ENCODE data around the gene COL25A1. TPM values are rescaled to one million over a fixed set of nuclear protein-coding genes. Genes with fewer than 3 reads are reported as not detected.

The COL25A1 gene
- total and polyA plus RNA-seq, 2 donors (not counting 3 experiments of a cell fraction or from before 2014, with no cell fraction given), result 0.21 to 3.5 TPM

- Histone ChIP-seq H3K27me3 (ENCODE audit: control insufficient read depth in 2 of 2, insufficient read depth in 2 of 2, low read length in 2 of 2) (no peaks in the 10 kb centered on the region), H3K9ac (replicated peaks; ENCODE audit: extremely low read depth, insufficient read depth, low read length) (no peak overlapping the region), H3K9me1 (replicated peaks; ENCODE audit: control insufficient read depth, extremely low read depth, insufficient read depth, low read length) (no peaks in the 10 kb centered on the region), H4K20me1 (replicated peaks; ENCODE audit: control insufficient read depth, extremely low read depth, insufficient read depth, low read length) (no peaks in the 10 kb centered on the region), H3K36me3 (ENCODE audit: control insufficient read depth in 2 of 2, extremely low read depth in 1 of 2, insufficient read depth in 2 of 2, low read length in 2 of 2) (no peaks in the 10 kb centered on the region), H3K79me2 (ENCODE audit: control insufficient read depth, insufficient read depth, low read length) (no peaks in the 10 kb centered on the region), H3K27ac (ENCODE audit: insufficient read depth, low read depth, low read length) (no peak overlapping the region), H2AFZ (ENCODE audit: low read depth, low read length) (no peak overlapping the region), H3K4me1 (ENCODE audit: control insufficient read depth, extremely low read depth, insufficient read depth, low read length) (no peaks in the 10 kb centered on the region), H3K4me3 (replicated peaks in 1 of 3; ENCODE audit: insufficient read depth in 1 of 3, low read depth in 1 of 3, low read length in 3 of 3) (no peak overlapping the region), H3K4me2 (ENCODE audit: insufficient read depth, low read length) (no peak overlapping the region), H3K9me3 (replicated peaks; ENCODE audit: control insufficient read depth, insufficient read depth, low read length) (no peaks in the 10 kb centered on the region)
- CTCF ChIA-PET, result no interaction called here
- BruUV-seq (replicated peaks), result no TSS peak
- TF ChIP-seq POLR2AphosphoS5 (IDR thresholded peaks at IDR 0.05; ENCODE audit: insufficient read depth, low read depth, low read length) (no peak), GATA2 (IDR thresholded peaks at IDR 0.05; ENCODE audit: insufficient read depth, insufficient read length, low read depth, low read length) (no peak), CTCF (IDR thresholded peaks at IDR 0.05; ENCODE audit: extremely low read depth in 1 of 2, insufficient read depth in 1 of 2, low read depth in 1 of 2, low read length in 2 of 2) (no peak), FOS (IDR thresholded peaks at IDR 0.05; ENCODE audit: borderline replicate concordance, insufficient read depth, low read length) (no peak), POLR2A (IDR thresholded peaks at IDR 0.05; ENCODE audit: low read depth, low read length) (no peak), MYC (IDR thresholded peaks at IDR 0.05; ENCODE audit: low read depth, low read length) (no peak), EZH2 (IDR thresholded peaks at IDR 0.05; ENCODE audit: borderline replicate concordance, low read depth, low read length, severe bottlenecking) (no peak), JUN (IDR thresholded peaks at IDR 0.05; ENCODE audit: borderline replicate concordance, insufficient read depth, insufficient read length, low read depth) (no peak), MAX (IDR thresholded peaks at IDR 0.05; ENCODE audit: insufficient read depth, insufficient read length) (no peak)
- POLR2A ChIA-PET, result interaction anchor here (1.2 kb wide), 1 partner anchor 24 kb away, joined by 3 read pairs; no protein-coding TSS in a partner anchor
- intact Hi-C loops (cut with micrococcal nuclease), result no loop called here
- DNase-seq (ENCODE audit: low read depth, low spot score) (no peak), FAIRE-seq (no peak)
- dilution Hi-C loops (cut with MboI; ENCODE audit: extremely low pct_ligation_motif_present, low sequenced_read_pairs), result no loop called here
These were observed 447.7 kb downstream of the COL25A1 start for GRCh38 chr4:108854786-108855185.
